ENCODE results near the gene ADIPOR1. TPM values are rescaled to one million over a fixed set of nuclear protein-coding genes. Genes with fewer than 3 reads are reported as not detected.
A peak's percentile ranks its signal among the peaks of the same experiment; 100 is the strongest.
"Not testable (repeated sequence)": the region's sequence is repeated elsewhere in the genome, so short reads cannot be mapped to it uniquely, and the experiment has no call there.

The ADIPOR1 gene
- total RNA-seq, 1 donor from 2014 or later: 54.6 TPM

DNA sequence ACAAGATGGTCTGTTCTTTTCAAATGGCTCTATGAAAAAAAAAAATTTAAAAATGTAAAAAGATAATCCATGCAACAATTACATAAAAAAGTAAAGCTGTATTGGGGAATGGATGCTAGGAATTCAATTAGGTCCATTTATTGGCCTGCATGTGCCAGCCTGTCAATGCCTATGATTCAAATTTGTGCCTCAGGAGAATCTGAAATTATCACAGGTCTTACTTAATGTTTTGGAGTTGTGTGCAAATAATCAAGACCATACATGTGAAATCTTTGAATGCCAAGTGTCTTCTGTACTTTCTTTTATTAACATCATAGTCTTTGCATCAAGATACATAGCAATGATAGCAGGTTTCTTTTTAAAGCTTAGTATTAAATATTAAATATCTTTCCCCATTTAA, 17.6 kb downstream of the ADIPOR1 start:
- Mint-ChIP-seq H3K27me3 (ENCODE audit: insufficient read depth, low read depth) (no peaks in the 10 kb centered on the region), H3K4me1 (no peaks in the 10 kb centered on the region), H3K9me3 (no peaks in the 10 kb centered on the region), H3K36me3 (peaks cover 25% of the 10 kb centered on the region), H3K27ac (no peak overlapping the region), H3K4me3 (no peak overlapping the region)
- Histone ChIP-seq H3K36me3 (peaks cover 6% of the 10 kb centered on the region), H3K27ac (no peak overlapping the region), H3K4me2 (no peak overlapping the region), H3K27me3 (no peaks in the 10 kb centered on the region), H3K4me1 (no peaks in the 10 kb centered on the region), H3K9me3 (ENCODE audit: low read depth) (no peaks in the 10 kb centered on the region), H3K79me2 (ENCODE audit: low read depth) (no peaks in the 10 kb centered on the region), H3F3A (ENCODE audit: low read depth) (no peaks in the 10 kb centered on the region), H2AFZ (replicated peaks) (no peak overlapping the region), H3K9ac (peak overlapping the region; percentile 20), H3K4me3 (no peak overlapping the region), H4K20me1 (ENCODE audit: low read depth) (no peaks in the 10 kb centered on the region)
- TF ChIP-seq, protein P1, sequence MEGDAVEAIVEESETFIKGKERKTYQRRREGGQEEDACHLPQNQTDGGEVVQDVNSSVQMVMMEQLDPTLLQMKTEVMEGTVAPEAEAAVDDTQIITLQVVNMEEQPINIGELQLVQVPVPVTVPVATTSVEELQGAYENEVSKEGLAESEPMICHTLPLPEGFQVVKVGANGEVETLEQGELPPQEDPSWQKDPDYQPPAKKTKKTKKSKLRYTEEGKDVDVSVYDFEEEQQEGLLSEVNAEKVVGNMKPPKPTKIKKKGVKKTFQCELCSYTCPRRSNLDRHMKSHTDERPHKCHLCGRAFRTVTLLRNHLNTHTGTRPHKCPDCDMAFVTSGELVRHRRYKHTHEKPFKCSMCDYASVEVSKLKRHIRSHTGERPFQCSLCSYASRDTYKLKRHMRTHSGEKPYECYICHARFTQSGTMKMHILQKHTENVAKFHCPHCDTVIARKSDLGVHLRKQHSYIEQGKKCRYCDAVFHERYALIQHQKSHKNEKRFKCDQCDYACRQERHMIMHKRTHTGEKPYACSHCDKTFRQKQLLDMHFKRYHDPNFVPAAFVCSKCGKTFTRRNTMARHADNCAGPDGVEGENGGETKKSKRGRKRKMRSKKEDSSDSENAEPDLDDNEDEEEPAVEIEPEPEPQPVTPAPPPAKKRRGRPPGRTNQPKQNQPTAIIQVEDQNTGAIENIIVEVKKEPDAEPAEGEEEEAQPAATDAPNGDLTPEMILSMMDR (IDR thresholded peaks at IDR 0.05): no peak
- TF ChIP-seq EZH2phosphoT487 (IDR thresholded peaks at IDR 0.05): no peak
- TF ChIP-seq EZH2 (IDR thresholded peaks at IDR 0.05): no peak
- no peak for DNase-seq (ENCODE audit: low spot score)

DNA sequence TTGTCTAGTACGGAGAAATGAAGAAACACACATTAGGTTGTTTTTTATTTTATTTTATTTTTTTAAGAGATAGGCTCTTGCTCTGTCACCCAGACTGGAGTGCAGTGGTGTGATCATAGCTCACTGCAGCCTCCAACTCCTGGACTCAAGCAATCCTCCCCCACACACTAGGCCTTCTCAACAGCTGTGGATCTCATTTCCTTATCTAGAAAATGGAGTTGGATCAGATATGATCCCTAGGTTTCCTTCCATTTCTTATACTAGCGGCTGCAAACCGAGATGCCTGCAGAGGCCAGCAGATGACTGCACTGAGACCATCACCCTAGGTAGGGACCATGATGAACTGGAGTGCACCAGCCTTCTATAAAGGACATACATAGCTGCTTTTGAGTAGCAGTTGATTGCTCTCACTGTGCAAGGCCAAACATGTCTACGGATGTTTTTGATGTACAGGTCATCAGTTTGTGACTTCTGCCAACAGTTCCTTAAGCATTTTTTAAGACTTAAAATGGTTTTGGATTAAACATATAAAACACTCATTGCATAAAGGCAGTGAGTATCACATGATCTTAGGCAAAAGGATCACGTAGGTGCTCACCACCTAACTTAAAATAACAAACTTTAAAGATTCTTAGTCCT, 19.7 kb downstream of the ADIPOR1 start:
- H3K36me3 Mint-ChIP-seq: peaks cover 12% of the 10 kb centered on the region
- no peaks in the 10 kb centered on the region for H3K36me3 ChIP-seq
- H3K9ac ChIP-seq: no peak overlapping the region
- no peak overlapping the region for H2AFZ ChIP-seq (replicated peaks)
- H3K4me3 ChIP-seq: no peak overlapping the region
- TF ChIP-seq EZH2phosphoT487 (IDR thresholded peaks at IDR 0.05) (no peak), EZH2 (IDR thresholded peaks at IDR 0.05) (no peak)
- TF ChIP-seq, protein P1 (IDR thresholded peaks at IDR 0.05): no peak
- H3K4me1 ChIP-seq: no peaks in the 10 kb centered on the region
- H3K79me2 ChIP-seq (ENCODE audit: low read depth): no peaks in the 10 kb centered on the region
- no peak overlapping the region for H3K4me2 ChIP-seq
- H3K27me3 Mint-ChIP-seq (ENCODE audit: insufficient read depth, low read depth): peaks cover 2% of the 10 kb centered on the region
- no peaks in the 10 kb centered on the region for H3K27me3 ChIP-seq
- H3K27ac ChIP-seq: no peak overlapping the region
- no peaks in the 10 kb centered on the region for H3K4me1 Mint-ChIP-seq
- H3K9me3 Mint-ChIP-seq: no peaks in the 10 kb centered on the region
- DNase-seq (ENCODE audit: low spot score): no peak
- H3K27ac Mint-ChIP-seq: no peak overlapping the region
- no peaks in the 10 kb centered on the region for H4K20me1 ChIP-seq (ENCODE audit: low read depth)
- H3K4me3 Mint-ChIP-seq: no peak overlapping the region
- no peaks in the 10 kb centered on the region for H3K9me3 ChIP-seq (ENCODE audit: low read depth)
- no peaks in the 10 kb centered on the region for H3F3A ChIP-seq (ENCODE audit: low read depth)

DNA sequence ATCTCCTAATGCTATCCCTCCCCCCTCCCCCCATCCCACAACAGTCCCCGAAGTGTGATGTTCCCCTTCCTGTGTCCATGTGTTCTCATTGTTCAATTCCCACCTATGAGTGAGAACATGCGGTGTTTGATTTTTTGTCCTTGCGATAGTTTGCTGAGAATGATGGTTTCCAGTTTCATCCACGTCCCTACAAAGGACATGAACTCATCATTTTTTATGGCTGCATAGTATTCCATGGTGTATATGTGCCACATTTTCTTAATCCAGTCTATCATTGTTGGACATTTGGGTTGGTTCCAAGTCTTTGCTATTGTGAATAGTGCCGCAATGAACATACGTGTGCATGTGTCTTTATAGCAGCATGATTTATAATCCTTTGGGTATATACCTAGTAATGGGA, 21.7 kb downstream of the ADIPOR1 start:
- not testable (repeated sequence) for H2AFZ ChIP-seq (replicated peaks); DNase-seq (ENCODE audit: low spot score); H3K9me3 Mint-ChIP-seq; H3K4me2 ChIP-seq; H3K4me1 ChIP-seq; H3K9ac ChIP-seq; H3K4me1 Mint-ChIP-seq; H3K36me3 Mint-ChIP-seq; H3K27ac Mint-ChIP-seq; H3K4me3 Mint-ChIP-seq; H3K36me3 ChIP-seq; H3K27me3 Mint-ChIP-seq (ENCODE audit: insufficient read depth, low read depth); H3K79me2 ChIP-seq (ENCODE audit: low read depth); H3K27ac ChIP-seq; H3F3A ChIP-seq (ENCODE audit: low read depth); H3K4me3 ChIP-seq; H3K9me3 ChIP-seq (ENCODE audit: low read depth); H3K27me3 ChIP-seq; H4K20me1 ChIP-seq (ENCODE audit: low read depth)

DNA sequence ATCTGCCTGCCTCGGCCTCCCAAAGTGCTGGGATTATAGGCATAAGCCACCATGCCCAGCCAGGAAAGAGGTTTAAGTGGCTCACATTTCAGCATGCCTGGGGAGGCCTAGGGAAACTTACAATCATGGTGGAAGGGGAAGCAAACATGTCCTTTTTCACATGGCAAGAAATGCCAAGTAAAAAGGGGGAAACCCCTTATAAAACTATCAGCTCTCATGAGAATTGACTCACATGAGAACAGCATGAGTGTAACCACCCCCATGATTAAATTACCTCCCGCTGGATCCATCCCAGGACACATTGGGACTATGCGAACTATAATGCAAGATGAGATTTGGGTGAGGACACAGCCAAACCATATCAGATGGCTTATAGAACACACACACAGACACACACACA, 22.3 kb downstream of the ADIPOR1 start:
- no peak overlapping the region for H3K27ac Mint-ChIP-seq
- Histone ChIP-seq H4K20me1 (ENCODE audit: low read depth) (no peaks in the 10 kb centered on the region), H3K4me3 (no peak overlapping the region), H3K4me1 (no peaks in the 10 kb centered on the region), H2AFZ (replicated peaks) (no peak overlapping the region), H3K27ac (no peak overlapping the region), H3K36me3 (no peaks in the 10 kb centered on the region), H3F3A (ENCODE audit: low read depth) (no peaks in the 10 kb centered on the region), H3K4me2 (no peak overlapping the region), H3K9ac (no peak overlapping the region), H3K27me3 (no peaks in the 10 kb centered on the region), H3K79me2 (ENCODE audit: low read depth) (no peaks in the 10 kb centered on the region), H3K9me3 (ENCODE audit: low read depth) (no peaks in the 10 kb centered on the region)
- DNase-seq (ENCODE audit: low spot score): no peak
- no peaks in the 10 kb centered on the region for H3K36me3 Mint-ChIP-seq
- H3K4me3 Mint-ChIP-seq: no peak overlapping the region
- no peaks in the 10 kb centered on the region for H3K4me1 Mint-ChIP-seq
- TF ChIP-seq EZH2phosphoT487 (IDR thresholded peaks at IDR 0.05) (no peak), EZH2 (IDR thresholded peaks at IDR 0.05) (no peak)
- TF ChIP-seq, protein P1 (IDR thresholded peaks at IDR 0.05): no peak
- H3K9me3 Mint-ChIP-seq: peaks cover 7% of the 10 kb centered on the region
- H3K27me3 Mint-ChIP-seq (ENCODE audit: insufficient read depth, low read depth): peaks cover 2% of the 10 kb centered on the region
